Psoas muscle (tissue), 8 donors: ENCODE results near the gene ZNF281. TPM values are rescaled to one million over a fixed set of nuclear protein-coding genes. Genes with fewer than 3 reads are reported as not detected.

Source experiments
- ATAC-seq, 4 donors: fragments of 200-7000 bp; cut with Tn5 transposase; one replicate each; pipeline ENCODE4 v1.9.1; 2020; ENCODE audit warnings: moderate library complexity in 3 of 4, mild to moderate bottlenecking in 2 of 4
- DNase-seq, 2 donors: peaks; one replicate each; pipeline ENCODE4 v3.0.0-alpha.2; 2020
- H3K27ac ChIP-seq: fragments of 200-600 bp; one replicate; pipeline ENCODE4 v1.8.0; 2022
- H3K27me3 ChIP-seq, 3 donors: fragments of 200-600 bp in 1 of 3; one replicate each; pipeline versions ENCODE4 v1.6.1 to v1.8.0; 2013 to 2022; ENCODE audit warnings: low read length in 2 of 3, mild to moderate bottlenecking in 2 of 3, moderate library complexity in 1 of 3; ENCODE audit not compliant: insufficient read depth in 3 of 3
- H3K36me3 ChIP-seq, 2 donors: fragments of 200-600 bp in 1 of 2; one replicate each; pipeline versions ENCODE4 v1.6.1 to v1.8.0; 2013 to 2022; ENCODE audit warnings: low read depth in 1 of 2, mild to moderate bottlenecking in 1 of 2, moderate library complexity in 1 of 2; ENCODE audit not compliant: insufficient read depth in 1 of 2
- H3K4me1 ChIP-seq: fragments of 200-600 bp; one replicate; pipeline ENCODE4 v1.8.0; 2022
- H3K4me3 ChIP-seq: fragments of 200-600 bp; one replicate; pipeline ENCODE4 v1.8.0; 2022; ENCODE audit warnings: mild to moderate bottlenecking
- H3K9me3 ChIP-seq: fragments of 200-600 bp; one replicate; pipeline ENCODE4 v1.8.0; 2022
- WGBS, 3 donors: extraction: QIAGEN DNeasy Blood & Tissue Kit; methylation state at CpG; one replicate each; pipeline versions ENCODE4 v1.1.6 to v1.1.7; 2013; 5-methylcytosine and 5-hydroxymethylcytosine counted together
- intact Hi-C, 2 donors: fragments of 100-400 bp; cut with DNase I; formaldehyde crosslinking; loops; one replicate each; pipeline versions ENCODE4 v1.11.0 to v1.14.2; 2022
- polyA plus RNA-seq, 3 donors: library from polyadenylated mRNA; stranded (reverse); fragments of 200-250 nt; gene quantifications; one replicate each; pipeline ENCODE4 v1.2.3, GENCODE V29; 2013
- total RNA-seq, 4 donors: library from RNA; stranded (reverse); fragmentation: NEBNext Ultra II Directional in 2 of 4; extraction: Animal tissue kit (Norgen Biotek cat#: 25700) in 2 of 4; gene quantifications; one replicate each; pipeline versions ENCODE4 v1.2.1 to v1.2.4, GENCODE V29; 2021 to 2023
- TF ChIP-seq, protein P1 (sequence below): fragments of 200-600 bp; IDR thresholded peaks from one replicate; pipeline ENCODE4 v1.8.0; 2022; ENCODE audit warnings: antibody characterized with exemption
- donor health status: healthy with polysubstance abuse.
- donor health status: DM: no; HTN: no; CAD: no; lungs with moderate emphysema.
- donor health status: Bipolar disorder and iron deficiency.
- donor health status: healthy.
- donor health status: DM: yes; HTN: yes; CAD: no.
- donor health status: DM: no; HTN: no; CAD: no.
- donor health status: DM: no; HTN: no; CAD: no.
- donor health status: DM: yes; HTN: yes; CAD: no.

ZNF281 gene
- total and polyA plus RNA-seq, 7 donors = 4.1 to 14.0 (median 10.4) TPM

DNA sequence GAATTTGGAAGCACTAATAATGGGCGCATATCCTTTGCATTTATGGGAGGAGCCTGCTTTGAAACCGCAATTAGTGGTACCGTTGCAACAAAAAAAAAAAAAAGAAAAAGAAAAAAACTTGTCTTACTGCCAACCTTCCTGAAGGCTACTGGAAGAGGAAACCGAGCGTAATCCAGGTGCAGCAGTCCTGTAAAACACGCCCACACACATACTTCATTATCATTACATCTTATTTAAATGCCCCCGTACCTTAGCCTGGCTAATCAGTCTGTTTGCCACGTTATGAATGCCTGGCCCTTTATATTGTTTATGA, 686 bp upstream of the ZNF281 start:
- intact Hi-C loops = no loop called here
- peaks cover 0 to 15% of the 10 kb centered on the region in 2 donors for H3K36me3 ChIP-seq
- H3K4me3 ChIP-seq = peak overlapping the region; percentile 97
- TF ChIP-seq, protein P1, sequence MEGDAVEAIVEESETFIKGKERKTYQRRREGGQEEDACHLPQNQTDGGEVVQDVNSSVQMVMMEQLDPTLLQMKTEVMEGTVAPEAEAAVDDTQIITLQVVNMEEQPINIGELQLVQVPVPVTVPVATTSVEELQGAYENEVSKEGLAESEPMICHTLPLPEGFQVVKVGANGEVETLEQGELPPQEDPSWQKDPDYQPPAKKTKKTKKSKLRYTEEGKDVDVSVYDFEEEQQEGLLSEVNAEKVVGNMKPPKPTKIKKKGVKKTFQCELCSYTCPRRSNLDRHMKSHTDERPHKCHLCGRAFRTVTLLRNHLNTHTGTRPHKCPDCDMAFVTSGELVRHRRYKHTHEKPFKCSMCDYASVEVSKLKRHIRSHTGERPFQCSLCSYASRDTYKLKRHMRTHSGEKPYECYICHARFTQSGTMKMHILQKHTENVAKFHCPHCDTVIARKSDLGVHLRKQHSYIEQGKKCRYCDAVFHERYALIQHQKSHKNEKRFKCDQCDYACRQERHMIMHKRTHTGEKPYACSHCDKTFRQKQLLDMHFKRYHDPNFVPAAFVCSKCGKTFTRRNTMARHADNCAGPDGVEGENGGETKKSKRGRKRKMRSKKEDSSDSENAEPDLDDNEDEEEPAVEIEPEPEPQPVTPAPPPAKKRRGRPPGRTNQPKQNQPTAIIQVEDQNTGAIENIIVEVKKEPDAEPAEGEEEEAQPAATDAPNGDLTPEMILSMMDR = no peak
- no peaks in the 10 kb centered on the region for H3K27me3 ChIP-seq
- 17 to 19% (median 18%) methylated on average over 8 of the region's 8 CpGs for WGBS, 3 donors
- H3K27ac ChIP-seq = peak overlapping the region; percentile 96
- no peak for ATAC-seq
- DNase-seq = no peak
- peaks cover 37% of the 10 kb centered on the region for H3K4me1 ChIP-seq
- no peaks in the 10 kb centered on the region for H3K9me3 ChIP-seq

- no peaks in the 10 kb centered on the region for H3K27me3 ChIP-seq
- H3K4me3 ChIP-seq = peak overlapping the region; percentile 97
- H3K9me3 ChIP-seq = no peaks in the 10 kb centered on the region
- peak overlapping the region; percentile 96 for H3K27ac ChIP-seq
- peaks cover 37% of the 10 kb centered on the region for H3K4me1 ChIP-seq
- TF ChIP-seq, protein P1 = no peak
- intact Hi-C loops = no loop called here
- WGBS, 3 donors = 2% methylated on average over 28 to 41 of the region's 41 CpGs
- DNase-seq (peak; percentile 48 to 64), ATAC-seq (peak; percentile 33 to 66 (median 47))
- H3K36me3 ChIP-seq = peaks cover 0 to 18% of the 10 kb centered on the region in 2 donors
Observed at GRCh38 chr1:200409203-200409760, 554 bp downstream of the ZNF281 start.

- Histone ChIP-seq H3K9me3 (no peaks in the 10 kb centered on the region), H3K27ac (no peak overlapping the region), H3K36me3 (peaks cover 0 to 24% of the 10 kb centered on the region in 2 donors), H3K27me3 (no peaks in the 10 kb centered on the region), H3K4me3 (peak overlapping the region; percentile 97), H3K4me1 (peaks cover 46% of the 10 kb centered on the region)
- 88 to 90% (median 89%) methylated on average over 8 of the region's 8 CpGs for WGBS, 3 donors
- TF ChIP-seq, protein P1 = no peak
- intact Hi-C loops = no loop called here
- DNase-seq (no peak), ATAC-seq (no peak)
Observed at GRCh38 chr1:200406161-200406797, 3.6 kb downstream of the ZNF281 start.

DNA sequence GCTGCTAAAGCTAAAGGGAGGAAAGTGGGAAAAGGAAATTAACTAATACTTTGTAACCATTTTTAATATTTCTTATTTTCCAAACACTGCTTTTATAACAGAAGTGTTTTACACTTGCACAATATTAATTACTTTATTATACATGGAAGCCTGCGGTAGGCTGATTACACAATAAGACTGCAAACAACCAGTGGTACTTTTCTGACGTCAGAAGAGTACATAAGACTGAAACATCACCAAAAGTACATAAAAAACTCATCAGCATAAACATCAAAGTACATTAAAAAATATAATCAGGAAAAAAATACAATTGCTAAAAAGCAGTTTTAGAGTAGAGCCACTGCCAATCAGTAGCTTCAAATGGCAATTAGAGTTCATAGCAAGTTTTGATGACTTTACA, 4.6 kb downstream of the ZNF281 start:
- Histone ChIP-seq H3K36me3 (peaks cover 0 to 24% of the 10 kb centered on the region in 2 donors), H3K4me1 (peaks cover 46% of the 10 kb centered on the region), H3K27ac (no peak overlapping the region), H3K4me3 (peak overlapping the region; percentile 97), H3K9me3 (no peaks in the 10 kb centered on the region), H3K27me3 (no peaks in the 10 kb centered on the region)
- no peak for ATAC-seq
- TF ChIP-seq, protein P1 = no peak
- DNase-seq = no peak
- intact Hi-C loops = no loop called here
- WGBS, 3 donors = 63 to 74% (median 70%) methylated on average over 2 of the region's 2 CpGs

- ATAC-seq (no peak), DNase-seq (no peak)
- H3K27ac ChIP-seq = no peak overlapping the region
- intact Hi-C loops = no loop called here
- H3K9me3 ChIP-seq = no peaks in the 10 kb centered on the region
- H3K36me3 ChIP-seq = peaks cover 0 to 9% of the 10 kb centered on the region in 2 donors
- TF ChIP-seq, protein P1 = no peak
- 82 to 94% (median 85%) methylated on average over 1 of the region's 1 CpG for WGBS, 3 donors
- H3K27me3 ChIP-seq = no peaks in the 10 kb centered on the region
- H3K4me3 ChIP-seq = no peak overlapping the region
- H3K4me1 ChIP-seq = peaks cover 34% of the 10 kb centered on the region
Observed at GRCh38 chr1:200401708-200402107, 8.1 kb downstream of the ZNF281 start.
